HFFc6 (cell line): Measurements from ENCODE around the gene ST3GAL3. TPM values are rescaled to one million over a fixed set of nuclear protein-coding genes. Genes with fewer than 3 reads are reported as not detected.
A peak's percentile ranks its signal among the peaks of the same experiment; 100 is the strongest.

Source experiments
- DNase-seq: peaks from one replicate; pipeline ENCODE4 v3.0.0-alpha.2; 2018
- H3K27ac Mint-ChIP-seq: 2 replicates; pipeline ENCODE4 v1.8.0; 2020; ENCODE audit warnings: mild to moderate bottlenecking, mixed read lengths
- H3K27me3 Mint-ChIP-seq: 2 replicates; pipeline ENCODE4 v1.8.0; 2021; ENCODE audit warnings: mild to moderate bottlenecking, moderate library complexity, mixed read lengths; ENCODE audit not compliant: insufficient read depth
- H3K36me3 Mint-ChIP-seq: 2 replicates; pipeline ENCODE4 v1.8.0; 2021; ENCODE audit warnings: low read depth, mixed read lengths
- H3K4me1 Mint-ChIP-seq: 2 replicates; pipeline ENCODE4 v1.8.0; 2020; ENCODE audit warnings: low read depth, mixed read lengths
- H3K4me3 Mint-ChIP-seq: 2 replicates; pipeline ENCODE4 v1.8.0; 2020; ENCODE audit warnings: mild to moderate bottlenecking, moderate library complexity, mixed read lengths
- H3K9me3 Mint-ChIP-seq: 2 replicates; pipeline ENCODE4 v1.8.0; 2020; ENCODE audit warnings: mild to moderate bottlenecking, mixed read lengths
- CTCF ChIP-seq: fragments of 200-600 bp; sonication (generic); IDR thresholded peaks from 2 replicates; pipeline ENCODE4 v1.5.0; 2021; ENCODE audit warnings: antibody characterized with exemption, mild to moderate bottlenecking
- total RNA-seq, 6 experiments: library from RNA; stranded (reverse); fragmentation: NEBNext Ultra II Directional; extraction: Animal tissue kit (Norgen Biotek cat#: 25700); gene quantifications; 2 replicates in 1 of 6; 3 replicates in 5 of 6; pipeline ENCODE4 v1.2.3, GENCODE V29; 2021

Gene ST3GAL3
- total RNA-seq, 6 experiments from 2014 or later = 15.2 to 22.3 (median 18.0) TPM

DNA sequence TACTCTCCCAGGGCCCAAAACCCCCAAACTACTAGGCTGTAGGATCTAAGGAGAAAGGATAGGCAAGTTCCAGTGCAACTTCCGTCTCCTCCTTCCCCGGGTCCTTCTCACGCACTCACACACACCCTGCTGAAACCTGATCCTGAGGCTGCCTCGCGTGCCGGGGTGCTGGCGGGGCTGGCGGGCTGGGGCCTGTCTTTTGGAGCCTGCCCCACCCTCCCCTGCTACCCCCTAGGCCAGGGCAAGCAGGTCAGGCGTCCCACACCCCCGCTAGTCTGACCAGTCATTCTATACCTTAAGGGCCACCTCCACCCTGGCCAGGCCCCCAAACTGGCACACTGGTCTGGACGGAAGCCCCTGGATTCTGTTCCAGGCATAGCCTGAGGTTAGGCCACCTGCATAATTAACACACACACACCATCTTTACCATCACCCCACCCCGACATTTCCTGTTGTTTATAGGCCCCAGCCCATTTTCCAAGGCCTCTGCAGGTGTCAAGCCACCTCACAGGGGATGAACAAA lies 178.0 kb downstream of the ST3GAL3 start:
- Mint-ChIP-seq H3K27me3 (no peaks in the 10 kb centered on the region), H3K27ac (no peak overlapping the region), H3K36me3 (no peaks in the 10 kb centered on the region), H3K9me3 (no peaks in the 10 kb centered on the region), H3K4me1 (peaks cover 3% of the 10 kb centered on the region), H3K4me3 (no peak overlapping the region)
- TF ChIP-seq CTCF = no peak
- no peak for DNase-seq

DNA sequence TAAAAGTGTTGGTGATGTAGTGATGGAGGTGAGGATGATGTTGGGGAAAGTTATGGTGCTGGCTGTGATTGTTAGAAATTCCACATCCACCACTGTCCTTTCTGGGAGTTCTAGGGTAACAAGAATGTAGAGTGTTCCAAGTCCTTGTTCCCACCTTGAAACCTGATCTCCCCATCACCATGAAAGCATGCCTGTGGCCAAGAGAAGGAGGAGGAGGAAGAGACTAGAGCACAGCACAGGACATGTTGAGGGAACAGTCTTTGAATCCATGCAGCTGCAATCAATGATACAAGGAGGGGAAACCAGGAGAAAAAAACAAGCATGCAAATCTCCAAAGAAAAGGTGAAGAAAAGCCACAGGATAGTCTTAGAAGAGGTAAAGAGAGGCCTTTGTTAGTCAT lies 180.4 kb downstream of the ST3GAL3 start:
- H3K27me3 Mint-ChIP-seq = no peaks in the 10 kb centered on the region
- H3K9me3 Mint-ChIP-seq = no peaks in the 10 kb centered on the region
- TF ChIP-seq CTCF = no peak
- no peak for DNase-seq
- no peak overlapping the region for H3K27ac Mint-ChIP-seq
- no peaks in the 10 kb centered on the region; the same call in 1 of the 2 replicates for H3K36me3 Mint-ChIP-seq
- H3K4me1 Mint-ChIP-seq = peaks cover 13% of the 10 kb centered on the region
- no peak overlapping the region for H3K4me3 Mint-ChIP-seq

DNA sequence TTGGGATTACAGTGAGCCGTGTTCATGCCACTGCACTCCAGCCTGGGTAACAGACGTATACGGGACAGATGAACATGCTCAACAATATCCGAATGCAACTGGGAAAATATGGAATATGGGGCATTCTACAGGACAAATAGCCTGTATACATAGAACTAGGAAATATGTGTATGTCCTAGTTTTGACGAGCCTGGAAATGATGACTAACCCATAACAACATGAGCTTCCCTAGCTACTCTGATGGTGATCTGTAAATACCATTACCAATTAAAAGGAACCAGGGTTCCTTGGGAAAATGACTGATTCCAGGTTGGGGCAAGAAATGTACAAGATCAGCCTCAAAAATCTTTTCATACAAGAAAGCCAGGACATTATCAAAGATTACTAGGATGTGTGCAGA lies 183.5 kb downstream of the ST3GAL3 start:
- H3K9me3 Mint-ChIP-seq = no peaks in the 10 kb centered on the region
- no peak overlapping the region for H3K4me3 Mint-ChIP-seq
- no peaks in the 10 kb centered on the region for H3K27me3 Mint-ChIP-seq
- H3K4me1 Mint-ChIP-seq = peaks cover 24% of the 10 kb centered on the region
- H3K36me3 Mint-ChIP-seq = peaks cover 8% of the 10 kb centered on the region; the same call in 1 of the 2 replicates
- DNase-seq = peak; percentile 25
- H3K27ac Mint-ChIP-seq = peak overlapping the region; percentile 48
- TF ChIP-seq CTCF = no peak

DNA sequence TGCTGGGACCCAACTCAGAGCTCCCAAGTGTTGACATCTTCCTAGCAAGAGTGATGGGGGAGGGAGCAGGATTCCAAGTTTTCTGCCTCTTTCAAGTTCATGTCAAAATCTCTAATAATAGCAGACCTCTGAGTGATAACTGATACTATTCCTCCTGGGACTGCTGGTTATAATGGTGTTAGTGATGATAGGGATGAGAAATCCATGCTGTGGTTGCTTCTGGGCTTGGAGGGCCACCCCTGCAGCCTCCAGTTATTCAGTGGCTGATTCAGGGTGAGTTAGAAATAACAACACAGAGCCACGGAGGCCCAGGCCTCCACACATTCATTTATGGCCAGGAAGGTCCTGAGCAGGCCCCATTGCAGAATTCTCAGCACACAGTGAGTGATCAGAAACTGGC lies 185.7 kb downstream of the ST3GAL3 start:
- peaks cover 24% of the 10 kb centered on the region for H3K4me1 Mint-ChIP-seq
- no peak overlapping the region for H3K27ac Mint-ChIP-seq
- H3K9me3 Mint-ChIP-seq = no peaks in the 10 kb centered on the region
- no peak for DNase-seq
- H3K27me3 Mint-ChIP-seq = no peaks in the 10 kb centered on the region
- no peak for TF ChIP-seq CTCF
- H3K36me3 Mint-ChIP-seq = peaks cover 13% of the 10 kb centered on the region; the same call in 1 of the 2 replicates
- H3K4me3 Mint-ChIP-seq = no peak overlapping the region

DNA sequence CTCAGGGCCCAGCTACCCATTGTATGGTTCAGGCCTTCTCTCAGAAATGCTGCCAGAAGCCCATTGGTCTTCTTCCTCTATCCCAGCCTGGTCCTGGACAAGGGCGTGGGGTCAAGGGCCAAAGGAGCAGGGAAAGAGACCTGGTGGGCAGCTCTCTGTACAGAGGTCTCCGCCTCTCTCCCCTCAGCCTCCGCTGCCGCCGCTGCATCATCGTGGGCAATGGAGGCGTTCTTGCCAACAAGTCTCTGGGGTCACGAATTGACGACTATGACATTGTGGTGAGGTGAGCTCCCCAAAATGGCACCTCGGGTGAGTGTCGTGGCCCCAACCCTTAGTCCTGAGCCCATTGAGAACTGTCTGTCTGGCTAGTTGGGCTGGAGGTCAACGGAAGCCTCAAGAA lies 191.6 kb downstream of the ST3GAL3 start:
- Mint-ChIP-seq H3K4me1 (no peaks in the 10 kb centered on the region; the same call in 1 of the 2 replicates), H3K4me3 (no peak overlapping the region), H3K9me3 (no peaks in the 10 kb centered on the region), H3K27me3 (no peaks in the 10 kb centered on the region; the same call in 1 of the 2 replicates), H3K36me3 (peaks cover 25% of the 10 kb centered on the region), H3K27ac (no peak overlapping the region)
- no peak for DNase-seq
- TF ChIP-seq CTCF = no peak
